GM13977 (cell line): Measurements from ENCODE around the gene FOXJ3.

Experiments
- DNase-seq: peaks from one replicate; pipeline ENCODE4 v3.0.0; 2012; ENCODE audit warnings: low spot score
- CTCF ChIP-seq: IDR thresholded peaks from 2 replicates; pipeline ENCODE4 v1.5.1; 2012; ENCODE audit warnings: mild to moderate bottlenecking, control low read depth; ENCODE audit not compliant: insufficient read depth; ENCODE audit errors: extremely low read depth, missing control alignments
- in situ Hi-C: fragments of 300-500 bp; cut with MboI; formaldehyde crosslinking; loops from one replicate; pipeline ENCODE4 v1.12.0; 2022; ENCODE audit warnings: low sequenced_read_pairs, low pct_unique_long_range_greater_than_20kb, mixed read lengths, inconsistent platforms; ENCODE audit not compliant: unreplicated experiment

The FOXJ3 gene

GRCh38 chr1:42335050-42335808 is at the start of gene FOXJ3:
TSS of gene FOXJ3 (minus strand) at chr1:42335235. CDS start at chr1:42311093, 24,142 bp downstream.
- in situ Hi-C loops: loop anchor here (25.0 kb wide), 1 partner anchor 402 kb away; the partner anchor contains the start of gene CLDN19
- DNase-seq: peak; percentile 95
- TF ChIP-seq CTCF: peak; percentile 40

GRCh38 chr1:42381280-42381673 is 46.2 kb upstream of the FOXJ3 start:
- in situ Hi-C loops: no loop called here
- TF ChIP-seq CTCF: no peak
- DNase-seq: no peak

- in situ Hi-C loops: no loop called here
- no peak for TF ChIP-seq CTCF
- DNase-seq: peak; percentile 95
Observed at GRCh38 chr1:42380586-42381279, 45.7 kb upstream of the FOXJ3 start, which contains the start of gene RIMKLA. TSS of gene RIMKLA (plus strand) at chr1:42380792. CDS start at chr1:42380935, 143 bp downstream.

- in situ Hi-C loops: no loop called here
- peak; percentile 38 for DNase-seq
- TF ChIP-seq CTCF: no peak
Observed at GRCh38 chr1:42379794-42380585, 45.0 kb upstream of the FOXJ3 start.

GRCh38 chr1:42372796-42373195 is 37.8 kb upstream of the FOXJ3 start:
- no peak for DNase-seq
- in situ Hi-C loops: no loop called here
- no peak for TF ChIP-seq CTCF

GRCh38 chr1:42370876-42371549 is 36.0 kb upstream of the FOXJ3 start:
- no peak for TF ChIP-seq CTCF
- in situ Hi-C loops: no loop called here

More at GRCh38 chr1:42370876-42371549, 36.0 kb upstream of the FOXJ3 start:
- DNase-seq: no peak
